GM10248 (cell line): ENCODE results near the gene SH3RF1.

Experiments used
- CTCF ChIA-PET: fragments of 300-600 bp; sonication (Branson Sonifier 250); formaldehyde crosslinking; extraction: SDS; loops from one replicate; lab custom pipeline; 2021; ENCODE audit warnings: antibody characterized with exemption; lab: Yijun Ruan, JAX
- POLR2A ChIA-PET: fragments of 350-650 bp; sonication (Branson Sonifier 250); formaldehyde crosslinking; extraction: SDS; loops from one replicate; lab custom pipeline; 2020; ENCODE audit warnings: antibody characterized with exemption; lab: Yijun Ruan, JAX
- DNase-seq: peaks from one replicate; pipeline ENCODE4 v3.0.0; 2012; ENCODE audit errors: extremely low spot score
- TF ChIP-seq, protein P1 (sequence below): IDR thresholded peaks from 2 replicates; pipeline ENCODE4 v1.5.1; 2012; ENCODE audit warnings: mild to moderate bottlenecking, low read depth; ENCODE audit errors: extremely low read depth, missing control alignments, control extremely low read depth

SH3RF1 gene

DNA sequence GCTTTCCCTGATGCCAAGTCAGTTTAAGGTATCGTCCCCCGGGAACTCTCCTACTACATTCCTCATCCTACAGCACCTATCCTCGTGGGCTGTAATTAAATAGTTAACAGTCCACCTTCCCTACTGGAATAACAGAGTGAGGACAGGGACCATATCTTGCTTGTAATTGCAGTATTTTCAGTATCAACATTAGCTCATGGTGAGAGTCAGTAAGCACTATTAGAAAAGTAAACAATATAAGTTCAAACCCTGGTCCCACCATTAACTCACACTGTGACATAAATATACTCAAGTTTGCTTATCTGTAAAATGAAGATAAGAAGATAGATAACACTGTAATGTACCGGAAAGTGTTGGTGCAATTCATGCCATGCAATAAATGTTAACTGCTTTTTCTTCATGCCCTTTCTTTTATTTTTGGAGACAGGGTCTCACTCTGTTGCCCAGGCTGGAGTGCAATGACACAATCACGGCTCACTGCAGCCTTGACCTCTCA is 61.3 kb downstream of the SH3RF1 start:
- CTCF ChIA-PET, result interaction anchor here (1.1 kb wide), 1 partner anchor 48 kb away, joined by 3 read pairs; no protein-coding TSS in a partner anchor
- POLR2A ChIA-PET, result no interaction called here
- TF ChIP-seq, protein P1, sequence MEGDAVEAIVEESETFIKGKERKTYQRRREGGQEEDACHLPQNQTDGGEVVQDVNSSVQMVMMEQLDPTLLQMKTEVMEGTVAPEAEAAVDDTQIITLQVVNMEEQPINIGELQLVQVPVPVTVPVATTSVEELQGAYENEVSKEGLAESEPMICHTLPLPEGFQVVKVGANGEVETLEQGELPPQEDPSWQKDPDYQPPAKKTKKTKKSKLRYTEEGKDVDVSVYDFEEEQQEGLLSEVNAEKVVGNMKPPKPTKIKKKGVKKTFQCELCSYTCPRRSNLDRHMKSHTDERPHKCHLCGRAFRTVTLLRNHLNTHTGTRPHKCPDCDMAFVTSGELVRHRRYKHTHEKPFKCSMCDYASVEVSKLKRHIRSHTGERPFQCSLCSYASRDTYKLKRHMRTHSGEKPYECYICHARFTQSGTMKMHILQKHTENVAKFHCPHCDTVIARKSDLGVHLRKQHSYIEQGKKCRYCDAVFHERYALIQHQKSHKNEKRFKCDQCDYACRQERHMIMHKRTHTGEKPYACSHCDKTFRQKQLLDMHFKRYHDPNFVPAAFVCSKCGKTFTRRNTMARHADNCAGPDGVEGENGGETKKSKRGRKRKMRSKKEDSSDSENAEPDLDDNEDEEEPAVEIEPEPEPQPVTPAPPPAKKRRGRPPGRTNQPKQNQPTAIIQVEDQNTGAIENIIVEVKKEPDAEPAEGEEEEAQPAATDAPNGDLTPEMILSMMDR, result no peak
- no peak for DNase-seq

DNA sequence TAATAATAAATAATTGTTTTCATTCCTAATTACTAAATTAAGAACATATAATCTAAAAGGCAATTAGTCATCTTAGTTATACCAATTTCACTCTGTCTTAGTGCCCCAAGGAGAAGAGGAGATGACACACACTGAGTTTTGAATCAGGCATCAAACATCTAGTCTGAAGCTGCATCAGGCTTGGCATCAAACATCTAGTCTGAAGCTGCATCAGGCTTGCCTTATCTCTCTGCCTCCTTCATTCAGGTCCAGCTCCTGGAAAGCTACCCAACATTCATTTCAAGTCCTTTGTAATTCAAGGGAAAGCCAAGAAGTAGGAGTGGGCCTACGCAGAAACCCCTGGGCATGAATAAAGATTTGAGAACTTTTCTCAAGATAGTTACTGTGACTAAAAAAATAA is 62.2 kb downstream of the SH3RF1 start:
- DNase-seq, result no peak
- ChIA-PET POLR2A (no interaction called here), CTCF (no interaction called here)
- TF ChIP-seq, protein P1, result no peak

DNA sequence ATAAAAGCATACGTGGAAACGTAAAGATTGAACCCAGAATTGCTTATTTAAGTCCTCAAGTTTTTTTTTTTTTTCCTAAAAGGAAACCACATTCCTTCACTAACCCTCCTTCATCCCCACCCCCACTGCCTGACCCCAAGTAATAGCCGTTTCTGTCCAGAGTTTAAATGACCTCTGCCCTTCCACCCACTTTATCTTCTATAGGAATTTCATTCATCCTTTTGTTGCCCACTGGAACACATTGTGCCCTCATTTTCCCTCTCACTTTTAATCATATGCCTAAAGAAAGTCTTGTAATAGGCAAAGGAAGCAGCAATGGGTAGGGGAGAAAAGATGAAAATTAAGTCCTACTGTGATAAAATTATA is 62.7 kb downstream of the SH3RF1 start:
- POLR2A ChIA-PET, result no interaction called here
- TF ChIP-seq, protein P1, result no peak
- CTCF ChIA-PET, result interaction anchor here (1.7 kb wide), 1 partner anchor 9 kb away, joined by 3 read pairs; no protein-coding TSS in a partner anchor
- DNase-seq, result no peak

DNA sequence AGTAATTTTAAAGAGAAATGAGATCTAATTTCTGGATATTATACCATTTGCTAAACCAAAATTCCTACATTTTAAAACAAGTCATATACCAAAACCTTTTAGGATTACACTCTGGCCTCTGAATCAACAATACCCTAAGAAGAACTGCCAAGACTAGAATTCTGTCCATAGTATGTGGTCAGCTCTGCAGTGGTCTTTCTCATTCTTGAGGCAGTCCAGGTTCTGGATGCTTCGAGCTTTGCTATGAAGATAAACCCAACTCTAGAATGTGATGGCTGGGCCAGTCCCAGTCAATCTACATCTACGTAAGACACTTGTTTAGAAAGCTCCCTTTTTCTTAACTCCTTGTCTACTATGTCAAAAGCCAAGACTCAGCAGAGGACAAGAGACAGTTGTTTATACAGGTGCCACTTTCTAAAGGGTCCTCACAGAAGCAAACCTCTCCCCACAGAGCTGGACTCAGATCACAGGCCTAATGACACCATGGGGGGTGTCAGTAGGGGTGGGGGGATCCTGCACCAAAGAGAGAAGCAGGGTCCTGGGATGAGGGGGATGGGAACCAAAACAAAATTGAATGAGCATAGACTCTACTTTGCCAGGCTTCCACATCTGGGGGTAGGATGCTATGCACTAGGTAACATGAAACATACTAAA is 63.2 kb downstream of the SH3RF1 start:
- ChIA-PET CTCF (interaction anchor here (1.7 kb wide), 1 partner anchor 10 kb away, joined by 3 read pairs; no protein-coding TSS in a partner anchor), POLR2A (no interaction called here)
- no peak for DNase-seq
- TF ChIP-seq, protein P1, result no peak

DNA sequence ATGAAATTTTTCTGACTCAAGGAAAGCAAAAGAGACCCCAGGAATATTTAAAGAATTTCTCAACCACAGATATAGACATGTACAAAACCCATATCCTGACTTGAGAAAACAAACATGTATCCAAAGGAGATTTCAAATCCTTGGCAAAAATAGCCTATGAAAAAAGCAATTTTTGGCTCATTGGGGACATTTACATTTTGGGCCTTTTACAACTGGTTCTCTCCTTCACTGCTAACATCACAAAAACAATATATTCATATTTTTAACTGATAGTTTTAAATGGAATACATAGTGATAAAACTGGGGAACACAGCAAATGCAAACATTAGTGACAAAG is 65.0 kb downstream of the SH3RF1 start:
- ChIA-PET POLR2A (no interaction called here), CTCF (no interaction called here)
- TF ChIP-seq, protein P1, result no peak
- DNase-seq, result no peak

DNA sequence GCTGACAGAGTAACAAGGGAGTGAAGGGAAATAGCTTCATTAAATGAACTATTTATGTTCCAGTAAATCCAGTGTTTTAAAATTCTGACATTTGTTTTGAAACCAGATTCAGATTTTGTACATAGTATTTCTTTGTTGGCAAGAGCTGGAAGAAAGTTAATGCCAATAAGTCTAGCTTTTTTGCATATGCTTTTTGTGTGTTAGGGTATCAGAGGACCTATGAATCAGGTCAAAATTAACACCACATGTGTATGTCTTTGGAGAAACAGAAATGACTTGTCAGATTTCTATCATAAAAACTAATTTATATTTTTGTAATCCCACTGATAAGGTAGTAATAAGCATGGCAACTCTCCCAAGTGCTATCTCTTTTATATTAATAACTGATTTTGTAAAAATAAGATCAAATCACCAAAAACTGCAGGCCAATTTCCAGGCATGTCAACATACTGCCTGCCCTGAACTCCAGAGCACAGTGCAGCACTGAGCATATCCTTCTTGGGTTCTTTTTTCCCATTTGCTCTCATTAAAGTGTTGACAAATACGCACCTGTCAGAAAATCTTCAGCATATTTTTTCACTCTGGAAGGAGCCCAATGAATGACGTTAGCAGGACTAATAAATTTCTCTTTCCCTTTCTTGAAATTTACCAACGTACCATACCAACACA is 65.5 kb downstream of the SH3RF1 start:
- no peak for DNase-seq
- POLR2A ChIA-PET, result no interaction called here
- TF ChIP-seq, protein P1, result no peak
- CTCF ChIA-PET, result interaction anchor here (0.7 to 1.0 kb wide), 2 partner anchors 12 to 20 kb away, joined by 3 to 4 read pairs; no protein-coding TSS in a partner anchor
